Activated CD8-positive, alpha-beta memory T cell treated with anti-CD3 and anti-CD28 coated beads for 36 hours (primary cell): ENCODE measurements around the gene BMPER. TPM values are rescaled to one million over a fixed set of nuclear protein-coding genes. Genes with fewer than 3 reads are reported as not detected.

ENCODE experiments used
- CTCF ChIA-PET: fragments of 350-600 bp; sonication (Branson Sonifier 250); formaldehyde crosslinking; loops from one replicate; lab custom pipeline; 2021; ENCODE audit warnings: antibody characterized with exemption; lab: Charles Lee
- POLR2A ChIA-PET: fragments of 350-600 bp; sonication (Branson Sonifier 250); formaldehyde crosslinking; loops from one replicate; lab custom pipeline; 2021; ENCODE audit warnings: antibody characterized with exemption; lab: Charles Lee
- total RNA-seq, 2 experiments: library from RNA; stranded (reverse); gene quantifications; one replicate each; pipeline ENCODE4 v1.2.3, GENCODE V29; 2021

The BMPER gene
- total RNA-seq, 2 experiments from 2014 or later, result not detected

GRCh38 chr7:34070511-34071323 lies 165.4 kb downstream of the BMPER start:
- ChIA-PET POLR2A (no interaction called here), CTCF (no interaction called here)

- CTCF ChIA-PET, result no interaction called here
- POLR2A ChIA-PET, result no interaction called here
Observed at GRCh38 chr7:34073676-34074075, 168.3 kb downstream of the BMPER start.

GRCh38 chr7:34074421-34074820 lies 169.1 kb downstream of the BMPER start:
- ChIA-PET CTCF (no interaction called here), POLR2A (no interaction called here)

GRCh38 chr7:34075523-34076370 lies 170.4 kb downstream of the BMPER start:
- ChIA-PET POLR2A (no interaction called here), CTCF (no interaction called here)

- ChIA-PET CTCF (no interaction called here), POLR2A (no interaction called here)
Observed at GRCh38 chr7:34077168-34077567, 171.8 kb downstream of the BMPER start.

- CTCF ChIA-PET, result no interaction called here
- POLR2A ChIA-PET, result no interaction called here
Observed at GRCh38 chr7:34078864-34079263, 173.5 kb downstream of the BMPER start.

GRCh38 chr7:34080513-34080912 lies 175.2 kb downstream of the BMPER start:
- POLR2A ChIA-PET, result no interaction called here
- CTCF ChIA-PET, result no interaction called here

GRCh38 chr7:34081935-34082334 lies 176.6 kb downstream of the BMPER start:
- ChIA-PET POLR2A (no interaction called here), CTCF (no interaction called here)

GRCh38 chr7:34083440-34083839 lies 178.1 kb downstream of the BMPER start:
- CTCF ChIA-PET, result interaction anchor here (0.9 kb wide), 1 partner anchor 1258 kb away, joined by 4 read pairs; no protein-coding TSS in a partner anchor
- POLR2A ChIA-PET, result no interaction called here

GRCh38 chr7:34084651-34085050 lies 179.3 kb downstream of the BMPER start:
- ChIA-PET CTCF (no interaction called here), POLR2A (no interaction called here)

GRCh38 chr7:34086064-34086463 lies 180.7 kb downstream of the BMPER start:
- ChIA-PET CTCF (no interaction called here), POLR2A (no interaction called here)

GRCh38 chr7:34086981-34087380 lies 181.6 kb downstream of the BMPER start:
- ChIA-PET POLR2A (no interaction called here), CTCF (no interaction called here)

- CTCF ChIA-PET, result no interaction called here
- POLR2A ChIA-PET, result no interaction called here
Observed at GRCh38 chr7:34087892-34088891, 182.9 kb downstream of the BMPER start.

- ChIA-PET POLR2A (no interaction called here), CTCF (no interaction called here)
Observed at GRCh38 chr7:34090816-34091215, 185.5 kb downstream of the BMPER start.

GRCh38 chr7:34091321-34091917 lies 186.1 kb downstream of the BMPER start:
- CTCF ChIA-PET, result interaction anchor here (0.5 kb wide), 1 partner anchor 71 kb away, joined by 3 read pairs; no protein-coding TSS in a partner anchor
- POLR2A ChIA-PET, result no interaction called here

- POLR2A ChIA-PET, result no interaction called here
- CTCF ChIA-PET, result no interaction called here
Observed at GRCh38 chr7:34093276-34093675, 187.9 kb downstream of the BMPER start.

GRCh38 chr7:34096198-34096651 lies 190.9 kb downstream of the BMPER start:
- CTCF ChIA-PET, result no interaction called here

GRCh38 chr7:34096777-34097176 lies 191.4 kb downstream of the BMPER start:
- ChIA-PET CTCF (no interaction called here), POLR2A (no interaction called here)

More at GRCh38 chr7:34096198-34096651, 190.9 kb downstream of the BMPER start:
- POLR2A ChIA-PET, result no interaction called here

- ChIA-PET CTCF (no interaction called here), POLR2A (no interaction called here)
Observed at GRCh38 chr7:34100661-34101060, 195.3 kb downstream of the BMPER start.
